Measurements from ENCODE around the gene FAM114A1. TPM values are rescaled to one million over a fixed set of nuclear protein-coding genes. Genes with fewer than 3 reads are reported as not detected.

Gene FAM114A1
- total and polyA plus RNA-seq, 9 donors = 32.8 to 99.7 (median 79.3) TPM

DNA sequence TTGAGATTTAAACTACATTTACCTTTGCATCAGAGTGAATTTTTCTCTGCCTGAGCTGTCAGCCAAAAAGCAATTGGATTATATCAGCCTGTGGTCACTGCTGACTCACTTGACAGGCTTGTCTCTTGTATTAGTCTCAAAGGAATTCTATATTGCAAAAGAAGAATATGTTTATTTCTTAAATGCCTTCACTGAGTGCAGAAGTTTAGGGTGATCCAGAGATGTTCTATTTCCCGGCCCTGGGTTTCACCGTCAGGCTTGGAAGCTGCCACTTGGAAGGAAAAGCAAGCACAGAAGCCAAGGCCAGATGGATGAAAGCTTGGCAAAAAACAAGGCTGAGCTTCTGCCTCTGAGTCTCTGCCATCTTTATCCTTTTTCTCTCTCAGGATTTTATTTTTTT, 80.9 kb downstream of the FAM114A1 start:
- no peaks in the 10 kb centered on the region for H3K9me3 ChIP-seq
- no peaks in the 10 kb centered on the region for H3K36me3 ChIP-seq
- peak overlapping the region in 1 of 2 donors; percentile 56 for H3K27ac ChIP-seq
- intact Hi-C loops (cut with DNase I) = no loop called here
- peaks cover 4% of the 10 kb centered on the region for H3K4me1 ChIP-seq (ENCODE audit: insufficient read depth)
- TF ChIP-seq POLR2A (IDR thresholded peaks at IDR 0.05) (no peak), EP300 (IDR thresholded peaks at IDR 0.05) (no peak)
- TF ChIP-seq, protein P1, sequence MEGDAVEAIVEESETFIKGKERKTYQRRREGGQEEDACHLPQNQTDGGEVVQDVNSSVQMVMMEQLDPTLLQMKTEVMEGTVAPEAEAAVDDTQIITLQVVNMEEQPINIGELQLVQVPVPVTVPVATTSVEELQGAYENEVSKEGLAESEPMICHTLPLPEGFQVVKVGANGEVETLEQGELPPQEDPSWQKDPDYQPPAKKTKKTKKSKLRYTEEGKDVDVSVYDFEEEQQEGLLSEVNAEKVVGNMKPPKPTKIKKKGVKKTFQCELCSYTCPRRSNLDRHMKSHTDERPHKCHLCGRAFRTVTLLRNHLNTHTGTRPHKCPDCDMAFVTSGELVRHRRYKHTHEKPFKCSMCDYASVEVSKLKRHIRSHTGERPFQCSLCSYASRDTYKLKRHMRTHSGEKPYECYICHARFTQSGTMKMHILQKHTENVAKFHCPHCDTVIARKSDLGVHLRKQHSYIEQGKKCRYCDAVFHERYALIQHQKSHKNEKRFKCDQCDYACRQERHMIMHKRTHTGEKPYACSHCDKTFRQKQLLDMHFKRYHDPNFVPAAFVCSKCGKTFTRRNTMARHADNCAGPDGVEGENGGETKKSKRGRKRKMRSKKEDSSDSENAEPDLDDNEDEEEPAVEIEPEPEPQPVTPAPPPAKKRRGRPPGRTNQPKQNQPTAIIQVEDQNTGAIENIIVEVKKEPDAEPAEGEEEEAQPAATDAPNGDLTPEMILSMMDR (IDR thresholded peaks at IDR 0.05) = no peak
- H3K4me3 ChIP-seq = no peak overlapping the region
- H3K27me3 ChIP-seq = no peaks in the 10 kb centered on the region
- peak; percentile 49 to 73 (median 59) for DNase-seq
- 3 to 17% (median 8%) methylated on average over 2 of the region's 2 CpGs for WGBS, 3 donors

GRCh38 chr4:38949411-38950051, 81.9 kb downstream of the FAM114A1 start:
- H3K36me3 ChIP-seq = no peaks in the 10 kb centered on the region
- H3K4me1 ChIP-seq (ENCODE audit: insufficient read depth) = peaks cover 4% of the 10 kb centered on the region
- TF ChIP-seq EP300 (IDR thresholded peaks at IDR 0.05) (no peak), POLR2A (IDR thresholded peaks at IDR 0.05) (no peak)
- TF ChIP-seq, protein P1 (IDR thresholded peaks at IDR 0.05) = no peak
- intact Hi-C loops (cut with DNase I) = no loop called here
- no peak for DNase-seq
- no peak overlapping the region for H3K4me3 ChIP-seq
- no peaks in the 10 kb centered on the region for H3K27me3 ChIP-seq
- 57 to 63% (median 62%) methylated on average over 5 of the region's 5 CpGs for WGBS, 3 donors
- no peaks in the 10 kb centered on the region for H3K9me3 ChIP-seq
- H3K27ac ChIP-seq = no peak overlapping the region

- no peak for DNase-seq
- no peaks in the 10 kb centered on the region for H3K9me3 ChIP-seq
- H3K36me3 ChIP-seq = no peaks in the 10 kb centered on the region
- TF ChIP-seq EP300 (IDR thresholded peaks at IDR 0.05) = no peak
- TF ChIP-seq, protein P1 (IDR thresholded peaks at IDR 0.05) = no peak
- no peak for TF ChIP-seq POLR2A (IDR thresholded peaks at IDR 0.05)
- 86 to 92% (median 89%) methylated on average over 2 of the region's 2 CpGs for WGBS, 3 donors
- no peak overlapping the region for H3K4me3 ChIP-seq
- peaks cover 4% of the 10 kb centered on the region for H3K4me1 ChIP-seq (ENCODE audit: insufficient read depth)
- H3K27me3 ChIP-seq = no peaks in the 10 kb centered on the region
- no peak overlapping the region for H3K27ac ChIP-seq
- intact Hi-C loops (cut with DNase I) = no loop called here
Measured at GRCh38 chr4:38950159-38950558, 82.6 kb downstream of the FAM114A1 start.

GRCh38 chr4:38950734-38951133, 83.1 kb downstream of the FAM114A1 start:
- no peak for DNase-seq

More at GRCh38 chr4:38950734-38951133, 83.1 kb downstream of the FAM114A1 start:
- peaks cover 4% of the 10 kb centered on the region for H3K4me1 ChIP-seq (ENCODE audit: insufficient read depth)
- no peak overlapping the region for H3K27ac ChIP-seq
- H3K36me3 ChIP-seq = no peaks in the 10 kb centered on the region
- H3K4me3 ChIP-seq = no peak overlapping the region
- TF ChIP-seq EP300 (IDR thresholded peaks at IDR 0.05) (no peak), POLR2A (IDR thresholded peaks at IDR 0.05) (no peak)
- TF ChIP-seq, protein P1 (IDR thresholded peaks at IDR 0.05) = no peak
- 50 to 67% (median 63%) methylated on average over 6 of the region's 6 CpGs for WGBS, 3 donors
- intact Hi-C loops (cut with DNase I) = no loop called here
- no peaks in the 10 kb centered on the region for H3K27me3 ChIP-seq
- H3K9me3 ChIP-seq = no peaks in the 10 kb centered on the region

All from ovary (tissue), 9 donors.